ENCODE data around the gene BDP1.
"Not testable (repeated sequence)": the region's sequence is repeated elsewhere in the genome, so short reads cannot be mapped to it uniquely, and the experiment has no call there.

BDP1 gene

GRCh38 chr5:71455427-71456361, at the start of gene BDP1:
Gene BDP1, plus strand, starts transcription at chr5:71455651. Its CDS starts 227 bp downstream, at chr5:71455878.
- peak; percentile 67 for DNase-seq (ENCODE audit: low read depth)

GRCh38 chr5:71410088-71410487, 45.4 kb upstream of the BDP1 start:
- DNase-seq (ENCODE audit: low read depth), result not testable (repeated sequence)

- not testable (repeated sequence) for DNase-seq (ENCODE audit: low read depth)
Measured at GRCh38 chr5:71415626-71416025, 39.8 kb upstream of the BDP1 start.

GRCh38 chr5:71418026-71418425, 37.4 kb upstream of the BDP1 start:
- DNase-seq (ENCODE audit: low read depth), result not testable (repeated sequence)

- not testable (repeated sequence) for DNase-seq (ENCODE audit: low read depth)
Measured at GRCh38 chr5:71421278-71421677, 34.2 kb upstream of the BDP1 start.

- not testable (repeated sequence) for DNase-seq (ENCODE audit: low read depth)
Measured at GRCh38 chr5:71423896-71424295, 31.6 kb upstream of the BDP1 start.

GRCh38 chr5:71426686-71427474, 28.6 kb upstream of the BDP1 start:
- not testable (repeated sequence) for DNase-seq (ENCODE audit: low read depth)

GRCh38 chr5:71432410-71432809, 23.0 kb upstream of the BDP1 start:
- not testable (repeated sequence) for DNase-seq (ENCODE audit: low read depth)

GRCh38 chr5:71434825-71435224, 20.6 kb upstream of the BDP1 start:
- not testable (repeated sequence) for DNase-seq (ENCODE audit: low read depth)

GRCh38 chr5:71441564-71441963, 13.9 kb upstream of the BDP1 start:
- not testable (repeated sequence) for DNase-seq (ENCODE audit: low read depth)

GRCh38 chr5:71443891-71444290, 11.6 kb upstream of the BDP1 start:
- DNase-seq (ENCODE audit: low read depth), result not testable (repeated sequence)

- not testable (repeated sequence) for DNase-seq (ENCODE audit: low read depth)
Measured at GRCh38 chr5:71445015-71445414, 10.4 kb upstream of the BDP1 start.

- not testable (repeated sequence) for DNase-seq (ENCODE audit: low read depth)
Measured at GRCh38 chr5:71445523-71446152, 9.8 kb upstream of the BDP1 start.

- DNase-seq (ENCODE audit: low read depth), result not testable (repeated sequence)
Measured at GRCh38 chr5:71446540-71447216, 8.8 kb upstream of the BDP1 start.

GRCh38 chr5:71447218-71447808, 8.1 kb upstream of the BDP1 start:
- not testable (repeated sequence) for DNase-seq (ENCODE audit: low read depth)

GRCh38 chr5:71452876-71453275, 2.6 kb upstream of the BDP1 start:
- no peak for DNase-seq (ENCODE audit: low read depth)

GRCh38 chr5:71454913-71455312, 538 bp upstream of the BDP1 start:
- no peak for DNase-seq (ENCODE audit: low read depth)

GRCh38 chr5:71456362-71456743, 902 bp downstream of the BDP1 start:
- DNase-seq (ENCODE audit: low read depth), result no peak

GRCh38 chr5:71457106-71457505, 1.7 kb downstream of the BDP1 start:
- no peak for DNase-seq (ENCODE audit: low read depth)

- DNase-seq (ENCODE audit: low read depth), result no peak
Measured at GRCh38 chr5:71460693-71461092, 5.2 kb downstream of the BDP1 start.

GRCh38 chr5:71461360-71461759, 5.9 kb downstream of the BDP1 start:
- DNase-seq (ENCODE audit: low read depth), result no peak

All from non-pigmented ciliary epithelial cell (primary cell).